ENCODE measurements around the gene PRL.
A peak's percentile ranks its signal among the peaks of the same experiment; 100 is the strongest.

Gene PRL

DNA sequence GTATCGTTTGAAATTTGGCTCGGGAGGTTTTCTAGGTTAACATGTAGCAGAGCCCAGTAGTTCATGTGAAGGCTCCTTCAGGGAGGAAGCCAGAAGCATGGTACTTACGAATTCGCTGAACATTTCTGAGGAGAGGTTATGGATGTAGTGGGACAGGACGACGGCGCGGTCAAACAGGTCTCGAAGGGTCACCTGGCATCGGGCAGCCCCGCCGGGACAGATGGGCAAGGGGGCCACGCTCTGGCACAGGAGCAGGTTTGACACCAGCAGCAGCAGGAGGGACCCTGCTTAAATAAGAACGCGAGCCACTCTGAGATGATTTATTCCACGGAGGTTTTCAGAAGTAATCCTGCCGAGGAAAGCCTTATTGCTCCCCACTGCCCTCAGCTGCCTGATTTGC, 2.5 kb downstream of the PRL start:
- DNase-seq, result no peak

DNA sequence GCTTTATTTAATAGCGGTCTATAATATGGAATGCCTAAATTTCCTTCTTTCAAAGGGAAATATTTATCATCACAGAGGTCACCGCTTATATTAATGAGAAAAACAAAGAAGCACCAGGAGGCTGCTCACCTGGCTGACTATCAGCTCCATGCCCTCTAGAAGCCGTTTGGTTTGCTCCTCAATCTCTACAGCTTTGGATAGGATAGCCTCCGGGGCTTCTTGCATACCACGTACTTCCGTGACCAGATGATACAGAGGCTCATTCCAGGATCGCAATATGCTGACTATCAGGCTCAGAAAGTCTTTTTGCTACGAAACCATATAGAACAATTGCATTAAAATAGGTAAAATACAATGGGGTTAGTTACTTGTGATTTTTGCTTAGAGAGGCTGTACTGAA, 6.8 kb downstream of the PRL start:
- no peak for DNase-seq

DNA sequence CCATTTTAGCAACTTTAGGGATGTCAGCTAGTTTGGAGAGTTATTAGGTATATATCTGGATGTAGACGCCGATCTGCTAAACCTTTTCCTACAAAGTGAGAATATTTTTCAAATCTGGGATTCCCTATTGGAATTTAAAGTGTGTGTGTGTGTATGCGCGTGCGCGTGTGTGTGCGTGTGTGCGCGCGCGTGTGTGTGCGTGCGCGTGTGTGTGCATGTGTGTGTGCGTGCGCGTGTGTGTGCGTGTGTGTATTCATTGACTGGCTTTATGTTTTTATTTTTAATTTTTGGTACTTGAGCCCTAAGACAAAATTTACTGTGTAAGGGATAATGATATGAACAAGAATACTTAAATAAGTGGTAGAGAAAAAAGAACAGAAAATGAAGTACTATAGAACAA, 8.1 kb downstream of the PRL start:
- DNase-seq, result no peak

DNA sequence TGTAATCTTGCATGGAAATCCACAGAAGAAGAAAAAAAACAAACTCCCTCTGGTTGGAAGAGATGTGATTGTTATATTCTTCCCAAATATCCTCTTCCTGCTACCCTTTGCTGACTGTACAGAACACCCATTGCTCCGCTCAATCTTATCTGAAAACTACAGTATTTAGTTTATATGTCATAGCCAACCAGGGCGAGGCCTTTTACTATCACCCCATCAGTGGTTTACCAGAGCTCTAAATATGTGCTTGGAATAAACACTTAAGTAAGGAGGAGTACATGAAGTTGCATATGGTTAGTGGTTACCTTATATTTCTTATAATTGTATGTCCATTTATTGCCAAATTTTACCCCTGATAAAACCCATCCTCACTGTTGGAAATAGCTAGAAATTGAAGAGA, 12.2 kb downstream of the PRL start:
- DNase-seq, result no peak

DNA sequence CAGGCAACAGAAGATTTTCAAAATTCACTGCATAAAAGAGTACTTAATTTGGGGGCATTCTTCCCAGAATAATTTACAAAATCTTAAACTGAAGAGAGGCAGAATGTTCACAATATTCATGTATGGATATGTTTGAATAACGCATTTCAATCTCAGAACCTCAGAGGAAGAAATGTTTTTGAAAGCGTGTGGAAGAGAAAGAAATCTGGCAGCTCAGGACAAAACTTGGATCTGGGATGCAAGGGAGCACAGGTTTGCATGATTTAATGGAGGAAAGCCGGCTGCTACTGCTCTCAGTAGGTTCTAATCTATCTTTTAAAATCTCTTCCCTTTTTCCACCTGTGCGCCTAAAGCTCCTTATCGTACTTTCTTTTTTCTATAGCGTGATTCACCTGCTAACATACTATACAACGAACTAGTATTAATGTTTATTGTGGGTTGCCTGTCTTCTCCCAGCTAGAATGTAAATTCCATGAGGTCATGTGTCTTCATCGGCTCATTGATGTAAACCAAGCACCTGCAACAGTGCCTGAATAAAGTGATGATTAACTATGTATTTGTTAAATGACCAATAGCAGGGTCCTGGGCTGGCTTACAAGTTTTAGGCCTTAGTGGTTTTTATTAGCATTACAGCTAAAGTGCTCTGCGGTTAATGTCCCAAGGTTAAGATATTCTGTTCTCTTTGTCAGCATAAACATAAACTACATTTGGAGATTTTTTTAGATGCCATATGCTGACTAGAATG, 15.3 kb downstream of the PRL start:
- DNase-seq, result no peak

DNA sequence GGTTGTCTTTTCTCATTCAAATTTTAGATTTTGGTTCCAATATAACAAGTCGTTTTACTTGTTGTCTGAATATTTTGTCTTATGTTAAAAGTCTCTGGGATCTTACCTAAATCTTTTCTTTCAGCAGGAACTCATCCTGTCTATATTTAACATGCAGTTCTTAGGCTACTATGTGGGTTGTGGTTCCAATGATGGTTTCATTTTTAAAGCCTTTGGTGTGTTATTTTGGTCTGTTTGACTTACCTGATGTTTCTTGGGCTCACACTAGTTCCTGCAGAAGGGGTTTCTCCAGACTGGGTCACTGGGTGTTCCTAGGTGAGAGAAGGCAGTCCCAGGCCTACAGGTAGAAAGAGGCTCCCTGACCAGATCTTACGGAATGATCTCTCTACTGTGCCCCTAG, 17.4 kb downstream of the PRL start:
- DNase-seq, result no peak

DNA sequence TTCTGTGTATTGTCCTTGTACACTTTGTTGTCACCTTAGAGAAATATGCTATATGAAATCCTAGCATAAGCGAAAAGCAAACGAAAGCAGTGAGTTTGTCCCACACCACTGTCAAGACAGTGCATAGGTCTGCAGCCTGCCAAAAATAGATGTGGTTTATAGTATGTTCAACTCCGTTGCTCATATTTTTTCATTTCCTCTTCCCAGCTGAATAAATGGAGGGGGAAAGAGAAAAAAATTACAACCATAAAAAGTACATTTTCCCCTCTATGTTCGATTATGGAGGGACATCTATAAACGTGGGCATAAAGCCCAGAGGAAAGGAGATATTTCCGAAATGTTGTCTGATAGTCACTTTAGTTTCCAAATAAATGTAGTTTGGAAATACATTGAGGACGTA, 25.8 kb downstream of the PRL start:
- DNase-seq, result peak in 2 of 3 donors; percentile 4 to 9

DNA sequence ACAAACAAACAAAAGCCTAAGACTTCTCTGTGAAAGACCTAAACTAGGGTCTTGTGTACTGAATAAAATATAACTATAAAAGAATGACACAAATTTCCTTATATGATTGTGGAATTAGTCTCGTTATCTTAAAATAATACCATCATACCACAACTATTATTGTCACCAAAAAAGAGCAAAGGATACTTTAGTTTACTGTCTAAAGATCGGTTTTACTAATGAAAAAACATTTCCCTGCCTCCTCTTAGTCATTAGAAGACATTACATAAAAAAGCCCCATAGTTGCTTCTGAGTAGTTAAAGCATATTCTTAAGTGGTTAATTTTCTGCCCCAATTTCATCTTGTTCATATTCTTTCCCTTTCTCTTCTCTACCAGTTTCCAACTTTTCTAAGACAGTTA, 33.1 kb downstream of the PRL start:
- DNase-seq, result no peak

DNA sequence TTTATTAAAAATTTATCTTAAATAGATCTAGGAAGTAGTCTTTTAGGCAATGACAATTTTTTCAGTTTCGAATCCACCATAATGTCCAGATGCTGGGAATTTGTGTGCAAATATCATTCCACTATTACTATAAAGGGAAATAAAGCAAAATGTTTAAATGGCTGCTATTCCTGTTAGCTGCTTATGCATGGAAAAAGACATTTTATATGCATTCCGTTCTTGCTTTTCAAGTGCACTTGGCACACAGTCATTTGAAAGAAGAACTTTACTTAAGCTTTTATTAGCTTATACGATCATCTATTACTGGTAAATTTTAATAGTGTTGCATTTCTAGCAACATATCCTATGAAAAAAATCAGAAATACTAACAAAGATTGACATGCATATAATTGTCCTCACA, 42.0 kb downstream of the PRL start:
- DNase-seq, result no peak

DNA sequence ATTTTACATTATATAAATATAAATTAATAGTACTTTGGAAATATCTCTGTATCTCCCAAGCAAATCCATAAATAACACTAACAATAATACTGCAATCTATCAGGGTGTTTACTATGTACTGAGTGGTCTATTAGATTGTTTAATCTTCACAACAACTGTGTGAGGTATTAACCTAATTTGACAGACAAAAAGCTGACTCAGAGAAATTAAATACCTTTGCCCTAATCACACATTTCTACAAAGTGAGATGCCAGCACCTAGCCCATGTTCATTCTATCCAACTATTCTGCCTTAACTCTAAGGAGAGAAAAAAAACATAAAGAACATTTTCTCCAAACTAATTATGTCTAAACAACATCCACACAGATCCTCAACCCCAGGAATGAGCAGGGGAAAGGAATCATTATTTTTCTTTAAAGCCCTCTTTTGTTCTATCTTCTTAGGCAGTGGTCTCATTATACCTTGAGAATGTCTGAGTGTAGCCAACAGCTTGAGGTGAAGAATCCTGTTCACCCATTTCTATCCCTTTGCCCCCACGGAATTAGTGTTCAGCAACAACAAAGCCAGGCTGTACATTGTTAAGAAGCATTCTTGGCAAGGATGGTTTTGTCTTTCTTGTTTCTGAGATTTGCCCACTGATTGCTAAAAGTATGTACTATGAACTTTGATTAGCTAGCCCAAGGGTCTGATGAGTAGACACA, 42.7 kb downstream of the PRL start:
- no peak for DNase-seq

DNA sequence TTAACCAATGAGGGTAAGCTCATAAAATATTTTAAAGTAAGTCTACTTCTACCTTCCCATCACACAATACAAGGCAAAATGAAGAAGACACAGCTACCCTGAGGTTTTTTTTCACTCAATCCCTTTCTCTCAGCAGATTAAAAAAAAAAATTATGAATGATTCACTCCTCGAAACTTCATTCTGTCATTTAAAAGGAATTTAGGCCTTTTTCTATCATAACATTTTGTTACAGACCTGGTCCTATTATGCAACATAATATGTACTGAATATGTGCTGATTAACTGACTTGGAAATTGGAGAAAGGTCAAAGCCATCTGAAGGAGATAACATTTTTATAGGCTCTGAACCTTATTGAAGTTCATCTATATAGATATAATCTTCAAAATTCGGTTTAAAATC, 45.5 kb downstream of the PRL start:
- no peak for DNase-seq

DNA sequence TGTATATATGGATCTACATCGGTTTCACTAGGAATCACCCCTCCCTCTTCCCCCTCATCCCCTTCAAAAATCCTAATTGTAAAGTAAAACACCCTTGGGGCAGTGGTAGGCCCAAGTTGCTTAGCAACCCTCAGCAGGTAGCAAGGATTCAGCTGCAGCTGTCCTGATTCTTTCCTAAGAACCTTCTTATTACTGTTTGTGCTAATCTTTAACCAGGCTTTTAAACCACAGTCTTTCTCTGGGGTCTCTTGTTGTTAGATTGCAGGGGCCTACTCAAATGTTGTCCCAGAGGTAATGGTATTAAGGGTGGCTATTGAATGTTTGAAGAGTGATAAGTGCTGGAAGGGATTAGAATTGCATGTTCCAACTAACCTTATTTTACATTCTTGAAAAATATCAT, 46.4 kb downstream of the PRL start:
- no peak for DNase-seq

DNA sequence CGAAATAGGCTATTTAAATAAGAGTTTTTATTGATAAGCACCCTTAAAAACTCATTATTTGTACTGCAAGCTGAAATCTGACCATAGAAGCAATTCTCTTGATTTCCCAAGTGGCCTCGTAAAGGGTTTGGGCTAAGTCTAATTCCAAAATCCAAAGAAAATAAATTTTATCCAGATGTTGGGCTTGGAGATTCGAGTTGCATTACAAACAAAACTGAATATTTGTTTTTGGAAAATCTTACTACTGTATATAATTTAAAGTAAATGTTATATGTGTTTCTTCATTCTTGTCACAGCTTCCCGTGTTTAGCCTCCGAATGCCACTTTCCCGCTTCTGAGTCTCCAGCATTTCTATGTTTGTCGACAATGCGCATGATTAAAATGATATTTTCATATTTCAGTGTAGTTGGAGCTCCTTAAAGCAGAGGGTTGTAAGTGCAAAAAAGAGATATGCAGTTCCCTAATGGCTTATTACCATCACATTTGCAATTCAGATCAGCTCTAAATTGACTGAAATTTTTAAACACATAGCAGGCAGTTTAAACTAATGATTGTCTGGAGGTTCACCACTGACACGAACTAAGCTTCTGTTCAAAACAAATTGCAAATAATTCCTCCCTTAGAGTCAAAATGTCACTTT, 47.0 kb downstream of the PRL start:
- no peak for DNase-seq

DNA sequence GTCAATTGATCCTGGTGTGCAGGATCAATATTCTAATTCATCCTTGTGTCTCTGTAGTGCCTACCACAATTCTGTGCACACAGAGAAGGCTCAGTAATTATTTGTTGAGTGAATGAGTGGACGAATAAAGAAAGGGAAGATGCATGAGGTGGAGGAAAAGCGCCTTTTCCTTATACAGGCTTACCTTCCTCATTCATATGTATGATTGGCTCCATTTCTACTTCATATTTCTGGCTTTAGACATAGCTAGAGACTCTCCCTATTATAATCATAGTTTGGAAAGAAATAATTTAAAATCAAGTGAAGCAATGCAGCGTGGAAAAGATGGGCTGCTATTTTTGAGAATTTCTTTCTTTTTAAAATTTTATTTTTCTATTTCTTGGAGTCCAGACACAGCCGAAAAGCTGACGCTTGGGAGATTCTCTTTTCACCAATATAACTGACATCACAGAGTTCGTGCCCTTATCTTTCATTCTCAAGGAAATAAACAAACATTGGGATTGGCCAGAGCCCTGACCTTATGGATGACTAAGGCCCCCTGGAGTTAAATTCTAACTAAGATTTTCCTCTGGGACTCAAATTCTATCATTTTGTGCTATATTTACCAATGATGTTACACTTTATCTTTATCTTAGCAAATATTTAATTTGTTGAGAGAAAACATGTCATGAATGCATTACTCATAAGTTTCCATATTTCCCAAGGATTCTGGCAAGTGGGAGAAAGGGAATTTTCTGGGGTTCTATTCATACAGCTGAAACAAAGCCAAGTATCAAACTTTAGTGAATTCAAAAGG, 48.1 kb downstream of the PRL start:
- peak in 1 of 3 donors; percentile 19 for DNase-seq

DNA sequence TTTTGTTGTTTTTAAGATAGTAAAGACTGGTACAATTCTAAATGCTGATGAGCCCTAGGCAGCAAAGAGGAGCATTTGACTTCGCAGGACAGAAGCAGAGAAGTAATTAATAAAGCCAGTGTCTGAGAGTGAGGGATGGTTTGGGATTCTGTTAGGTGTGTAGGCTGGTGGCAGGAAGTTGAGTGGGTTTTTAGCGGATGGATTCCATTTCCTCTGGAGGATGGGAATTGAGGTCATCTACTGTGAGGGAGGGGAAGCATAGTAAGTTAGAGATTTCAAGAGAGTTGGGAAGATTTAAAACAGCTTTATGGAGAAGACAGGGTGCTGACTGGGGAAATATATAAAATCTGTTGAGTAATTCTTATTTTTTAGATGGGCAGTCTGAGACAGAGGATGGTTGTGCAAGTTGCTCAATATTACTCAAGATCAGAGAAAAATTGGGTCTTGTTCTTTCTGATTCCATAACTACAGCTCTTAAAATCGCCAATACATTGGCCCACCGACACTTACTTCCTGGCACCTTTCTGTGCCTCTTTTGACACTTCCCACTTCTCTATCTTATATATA, 48.8 kb downstream of the PRL start:
- DNase-seq, result peak in 1 of 3 donors; percentile 1

DNA sequence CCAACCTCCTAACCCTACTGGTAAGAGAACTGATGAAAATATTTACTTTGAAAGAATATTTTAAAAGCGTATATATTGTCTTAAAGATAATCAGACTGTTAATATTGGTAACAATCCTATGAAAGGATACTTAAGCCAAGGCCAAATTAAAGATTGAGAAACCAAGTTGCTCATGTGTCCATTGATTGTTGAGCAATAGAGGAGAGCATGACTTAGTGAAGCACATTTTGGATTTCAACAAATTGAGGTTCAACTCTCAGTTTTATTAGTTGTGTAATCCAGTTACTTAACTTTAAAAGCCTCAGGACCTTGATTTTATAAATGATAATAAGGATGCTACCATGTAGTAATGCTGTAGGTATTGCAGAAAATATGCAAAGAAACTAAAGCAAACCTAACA, 56.8 kb downstream of the PRL start:
- DNase-seq, result no peak

DNA sequence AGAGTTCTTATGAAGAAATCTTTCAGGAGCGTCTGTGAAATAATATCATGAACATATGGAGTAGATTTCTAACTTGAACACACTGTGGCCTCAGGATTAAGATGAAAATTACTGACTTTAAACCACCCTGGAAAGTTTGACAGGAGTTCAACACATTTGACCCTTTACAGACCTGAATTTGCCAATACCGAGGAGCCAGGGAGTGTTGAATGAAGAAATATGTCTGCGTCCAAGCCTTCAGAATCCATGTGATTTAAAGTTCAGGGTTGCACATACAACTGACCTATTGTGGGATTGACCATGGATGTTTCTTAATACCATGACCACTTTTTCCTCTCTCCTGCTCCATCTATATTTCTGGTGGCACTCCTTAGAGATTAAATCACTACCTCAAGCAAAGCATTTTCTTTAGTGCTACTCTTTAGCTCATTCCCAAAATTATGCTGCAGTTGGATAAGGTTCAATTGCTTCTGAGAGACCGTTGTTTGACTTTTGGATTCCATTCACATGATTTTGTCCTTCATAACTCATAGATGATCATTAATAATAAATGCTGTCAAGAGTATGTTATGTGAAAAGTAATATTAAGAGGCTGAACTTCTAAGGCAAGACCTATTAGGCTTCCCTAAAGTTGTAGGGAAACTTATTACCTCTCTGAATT, 57.4 kb downstream of the PRL start:
- DNase-seq, result no peak

DNA sequence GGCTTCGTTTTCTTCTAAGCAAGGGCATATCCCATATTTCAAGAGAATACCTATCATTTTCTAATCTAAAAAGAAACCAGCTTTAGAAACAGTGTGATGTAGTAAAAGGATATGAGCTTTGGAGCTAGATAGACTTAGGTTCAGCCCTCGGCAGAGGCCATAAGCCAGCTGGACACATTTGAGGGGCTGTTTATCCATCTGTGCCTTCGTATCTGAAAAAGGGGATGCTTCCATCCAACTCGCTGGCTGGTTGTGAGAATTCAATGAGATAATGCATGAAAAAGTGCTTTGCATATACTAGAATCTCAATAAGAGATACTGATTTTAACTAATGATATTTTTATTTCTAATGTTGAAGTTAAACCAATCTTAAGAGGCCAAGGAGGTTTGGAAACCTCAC, 58.0 kb downstream of the PRL start:
- no peak for DNase-seq

DNA sequence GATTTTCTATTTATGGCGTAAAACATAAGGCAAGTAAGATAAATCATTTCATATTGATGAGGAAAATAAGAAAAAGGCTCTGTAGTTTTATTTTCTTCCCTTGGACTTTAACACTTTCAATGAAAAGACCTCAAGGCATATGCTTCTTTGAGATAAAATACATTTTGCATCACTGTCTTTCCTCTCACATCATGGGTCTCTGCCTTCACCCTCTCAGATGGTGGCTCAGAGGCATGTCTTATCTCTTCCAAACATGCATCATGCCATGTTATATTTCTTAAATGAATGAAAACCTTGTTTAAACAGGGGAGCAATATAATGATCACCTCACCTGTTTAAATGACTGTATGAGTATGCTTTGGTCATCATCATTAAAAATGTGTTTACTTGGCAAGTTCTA, 59.3 kb downstream of the PRL start:
- DNase-seq, result no peak

Data from suppressor macrophage treated with lipopolysaccharide for 1 hour (primary cell).